GM23338 (cell line): ENCODE data around the gene MEF2D. TPM values are rescaled to one million over a fixed set of nuclear protein-coding genes. Genes with fewer than 3 reads are reported as not detected.

ENCODE experiments used
- CREB1 ChIP-seq: fragments of 250-450 bp; sonication (Bioruptor Pico); IDR thresholded peaks from 2 replicates; pipeline ENCODE4 v1.5.0; 2020; ENCODE audit warnings: low read depth, mild to moderate bottlenecking, moderate library complexity
- REST ChIP-seq: IDR thresholded peaks from one replicate; pipeline ENCODE4 v1.6.1; 2018; ENCODE audit warnings: antibody characterized with exemption; ENCODE audit not compliant: unreplicated experiment
- ZNF331 ChIP-seq: fragments of 250-450 bp; sonication (Bioruptor Pico); IDR thresholded peaks from 2 replicates; pipeline ENCODE4 v1.5.0; 2020; ENCODE audit warnings: low read depth, mild to moderate bottlenecking, moderate library complexity
- ZNF462 ChIP-seq: fragments of 250-450 bp; sonication (Bioruptor Pico); IDR thresholded peaks from 2 replicates; pipeline ENCODE4 v1.5.0; 2020; ENCODE audit warnings: mild to moderate bottlenecking, moderate library complexity
- polyA plus RNA-seq: library from polyadenylated mRNA; unstranded; fragments of >200 nt; fragmentation: Nextera tagmentation; extraction: Ambion mirVana; gene quantifications from 2 replicates; pipeline ENCODE4 v1.2.1, GENCODE V29; 2016
- total RNA-seq: library from RNA; depleted of rRNA; stranded (reverse); fragments of >200 nt; shearing (Covaris generic); gene quantifications from 2 replicates; pipeline ENCODE4 v1.2.3, GENCODE V29; 2014

Gene MEF2D
- total and polyA plus RNA-seq, 2 experiments from 2014 or later = 10.6 to 15.5 TPM

- TF ChIP-seq ZNF462 (CRISPR knock-in tag) (no peak), REST (no peak), CREB1 (CRISPR knock-in tag) (0 out of 2 replicates have a peak, but pooled peaks have one; percentile 28), ZNF331 (no peak)
These were observed 2.5 kb upstream of the MEF2D start (continued) for GRCh38 chr1:156502894-156503697.
